Lung (tissue), 12 donors: ENCODE data around the gene SLC2A8. TPM values are rescaled to one million over a fixed set of nuclear protein-coding genes. Genes with fewer than 3 reads are reported as not detected.

Experiments
- ATAC-seq: fragments of 200-7000 bp; cut with Tn5 transposase; one replicate; pipeline ENCODE4 v1.9.1; 2020; ENCODE audit warnings: moderate number of reproducible peaks; ENCODE audit not compliant: insufficient read depth, low FRiP score
- DNase-seq, 3 donors: peaks; one replicate each; pipeline ENCODE4 v3.0.0-alpha.2; 2013 to 2017
- H3K27ac ChIP-seq, 2 donors: one replicate each; pipeline ENCODE4 v1.5.1; 2013; ENCODE audit warnings: mild to moderate bottlenecking in 2 of 2, moderate library complexity in 2 of 2, control low read depth in 1 of 2, inconsistent platforms in 1 of 2, low read depth in 1 of 2, low read length in 1 of 2
- H3K27me3 ChIP-seq, 3 donors: one replicate each; pipeline ENCODE4 v1.5.1; 2013; ENCODE audit warnings: low read length in 2 of 3; ENCODE audit not compliant: control insufficient read depth in 3 of 3, insufficient read depth in 3 of 3
- H3K36me3 ChIP-seq, 4 donors: one replicate each; pipeline ENCODE4 v1.5.1; 2013; ENCODE audit warnings: low read length in 4 of 4, mild to moderate bottlenecking in 1 of 4, moderate library complexity in 1 of 4; ENCODE audit not compliant: control insufficient read depth in 4 of 4, insufficient read depth in 4 of 4
- H3K4me1 ChIP-seq, 5 donors: one replicate each; pipeline ENCODE4 v1.5.1; 2013; ENCODE audit warnings: low read length in 5 of 5, mild to moderate bottlenecking in 2 of 5, moderate library complexity in 1 of 5; ENCODE audit not compliant: control insufficient read depth in 5 of 5, insufficient read depth in 5 of 5
- H3K4me3 ChIP-seq: one replicate; pipeline ENCODE4 v1.5.1; 2013; ENCODE audit warnings: mild to moderate bottlenecking, control low read depth, moderate library complexity
- H3K9ac ChIP-seq, 2 donors: one replicate each; pipeline ENCODE4 v1.5.1; 2013; ENCODE audit warnings: low read length in 2 of 2, control low read depth in 1 of 2; ENCODE audit not compliant: insufficient read depth in 1 of 2
- H3K9me3 ChIP-seq, 4 donors: one replicate each; pipeline ENCODE4 v1.5.1; 2013; ENCODE audit warnings: low read length in 3 of 4, mild to moderate bottlenecking in 1 of 4, moderate library complexity in 1 of 4; ENCODE audit not compliant: control insufficient read depth in 4 of 4, insufficient read depth in 3 of 4
- WGBS, 2 donors: extraction: QIAGEN DNeasy Blood & Tissue Kit; methylation state at CpG; one replicate each; pipeline ENCODE4 v1.1.7; 2013; 5-methylcytosine and 5-hydroxymethylcytosine counted together
- polyA plus RNA-seq, 2 donors: library from polyadenylated mRNA; stranded (reverse); fragments of 200-250 nt; gene quantifications; one replicate each; pipeline ENCODE4 v1.2.1, GENCODE V29; 2013
- total RNA-seq, 2 donors: library from RNA; depleted of rRNA in 1 of 2; stranded (reverse); fragments of >200 nt in 1 of 2; gene quantifications; one replicate each; pipeline ENCODE4 v1.2.1, GENCODE V29; 2014 to 2021
- TF ChIP-seq, protein P1 (sequence below): IDR thresholded peaks from 2 replicates; pipeline ENCODE4 v1.5.1; 2012; ENCODE audit warnings: mild to moderate bottlenecking; ENCODE audit errors: control extremely low read depth, extremely low read depth
- donor health status: control.
- donor health status: control.
- donor health status: Bipolar disorder and iron deficiency.
- donor health status: healthy.
- donor health status: DM: yes; HTN: yes; CAD: no.

The SLC2A8 gene
- total and polyA plus RNA-seq, 4 donors: 8.9 to 18.8 (median 16.3) TPM

DNA sequence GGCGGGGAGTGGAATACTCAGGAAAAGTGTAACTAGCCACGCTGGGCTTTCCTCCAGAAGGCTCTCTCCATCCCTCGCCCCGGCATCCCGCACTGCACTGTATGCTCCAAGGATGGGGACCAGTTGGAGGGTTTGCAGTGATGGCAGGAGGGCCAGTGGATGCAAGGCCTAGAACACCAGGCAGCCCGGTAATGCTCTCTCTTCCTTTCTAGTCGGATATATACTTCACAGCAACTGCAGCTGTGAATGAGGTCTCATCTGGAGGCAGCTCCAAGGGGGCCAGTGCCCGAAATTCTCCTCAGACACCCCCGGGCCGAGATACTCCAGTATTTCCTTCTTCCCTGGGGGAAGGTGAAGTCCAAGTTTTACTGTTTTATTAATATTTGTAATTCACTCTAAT lies 10.0 kb upstream of the SLC2A8 start:
- WGBS, 2 donors: 91 to 95% methylated on average over 10 of the region's 10 CpGs
- H3K27me3 ChIP-seq: no peaks in the 10 kb centered on the region
- H3K4me1 ChIP-seq: peaks cover 0 to 9% (median 3%) of the 10 kb centered on the region in 5 donors
- TF ChIP-seq, protein P1, sequence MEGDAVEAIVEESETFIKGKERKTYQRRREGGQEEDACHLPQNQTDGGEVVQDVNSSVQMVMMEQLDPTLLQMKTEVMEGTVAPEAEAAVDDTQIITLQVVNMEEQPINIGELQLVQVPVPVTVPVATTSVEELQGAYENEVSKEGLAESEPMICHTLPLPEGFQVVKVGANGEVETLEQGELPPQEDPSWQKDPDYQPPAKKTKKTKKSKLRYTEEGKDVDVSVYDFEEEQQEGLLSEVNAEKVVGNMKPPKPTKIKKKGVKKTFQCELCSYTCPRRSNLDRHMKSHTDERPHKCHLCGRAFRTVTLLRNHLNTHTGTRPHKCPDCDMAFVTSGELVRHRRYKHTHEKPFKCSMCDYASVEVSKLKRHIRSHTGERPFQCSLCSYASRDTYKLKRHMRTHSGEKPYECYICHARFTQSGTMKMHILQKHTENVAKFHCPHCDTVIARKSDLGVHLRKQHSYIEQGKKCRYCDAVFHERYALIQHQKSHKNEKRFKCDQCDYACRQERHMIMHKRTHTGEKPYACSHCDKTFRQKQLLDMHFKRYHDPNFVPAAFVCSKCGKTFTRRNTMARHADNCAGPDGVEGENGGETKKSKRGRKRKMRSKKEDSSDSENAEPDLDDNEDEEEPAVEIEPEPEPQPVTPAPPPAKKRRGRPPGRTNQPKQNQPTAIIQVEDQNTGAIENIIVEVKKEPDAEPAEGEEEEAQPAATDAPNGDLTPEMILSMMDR: no peak
- H3K9me3 ChIP-seq: no peaks in the 10 kb centered on the region
- no peak overlapping the region for H3K4me3 ChIP-seq
- no peak overlapping the region for H3K9ac ChIP-seq
- ATAC-seq (no peak), DNase-seq (no peak)
- no peak overlapping the region for H3K27ac ChIP-seq
- H3K36me3 ChIP-seq: peaks cover 0 to 7% (median 0%) of the 10 kb centered on the region in 4 donors

DNA sequence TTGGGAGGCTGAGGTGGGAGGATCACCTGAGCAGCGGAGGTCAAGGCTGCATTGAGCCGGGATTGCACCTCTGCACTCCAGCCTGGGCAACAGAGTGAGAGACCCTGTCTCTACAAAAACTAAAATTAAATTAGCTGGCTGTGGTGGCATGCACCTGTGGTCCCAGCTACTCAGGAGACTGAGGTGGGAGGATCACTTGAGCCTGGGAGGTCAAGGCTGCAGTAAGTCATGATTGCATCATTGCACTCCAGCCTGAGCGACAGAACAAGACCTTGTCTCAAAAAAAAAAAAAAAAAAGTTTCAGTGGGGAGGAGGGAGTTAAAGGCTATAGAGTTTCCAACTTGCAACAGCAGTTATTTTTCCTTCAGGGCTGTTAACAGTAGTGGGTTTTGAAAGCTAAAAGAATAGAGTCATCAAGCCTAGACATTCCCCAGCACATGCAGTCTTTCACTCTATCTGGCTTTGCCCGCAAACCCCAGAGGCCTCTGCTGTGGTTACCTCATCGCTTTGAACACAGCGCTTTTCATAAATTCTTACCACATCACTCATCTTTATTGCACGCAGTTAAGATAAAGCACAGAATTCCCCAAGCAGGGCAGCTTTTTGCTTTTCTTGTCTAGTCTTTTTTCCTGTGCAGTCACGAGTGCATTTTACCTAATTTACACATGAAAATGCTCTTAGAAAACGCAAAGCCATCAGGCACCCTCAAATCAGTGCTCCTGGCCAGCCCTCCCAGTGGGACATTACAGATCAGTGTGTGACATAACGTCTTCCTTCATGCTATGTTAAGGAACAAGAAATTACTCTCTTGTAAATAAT lies 8.7 kb upstream of the SLC2A8 start:
- 32 to 50% methylated on average over 10 of the region's 10 CpGs for WGBS, 2 donors
- peak; percentile 57 to 83 (median 83) for DNase-seq
- TF ChIP-seq, protein P1: no peak
- peak; percentile 80 for ATAC-seq
- H3K9ac ChIP-seq: peak overlapping the region in 1 of 2 donors; percentile 75
- H3K27ac ChIP-seq: no peak overlapping the region
- peaks cover 0 to 7% (median 0%) of the 10 kb centered on the region in 4 donors for H3K36me3 ChIP-seq
- no peaks in the 10 kb centered on the region for H3K27me3 ChIP-seq
- H3K4me3 ChIP-seq: no peak overlapping the region
- peaks cover 0 to 9% (median 3%) of the 10 kb centered on the region in 5 donors for H3K4me1 ChIP-seq
- no peaks in the 10 kb centered on the region for H3K9me3 ChIP-seq

DNA sequence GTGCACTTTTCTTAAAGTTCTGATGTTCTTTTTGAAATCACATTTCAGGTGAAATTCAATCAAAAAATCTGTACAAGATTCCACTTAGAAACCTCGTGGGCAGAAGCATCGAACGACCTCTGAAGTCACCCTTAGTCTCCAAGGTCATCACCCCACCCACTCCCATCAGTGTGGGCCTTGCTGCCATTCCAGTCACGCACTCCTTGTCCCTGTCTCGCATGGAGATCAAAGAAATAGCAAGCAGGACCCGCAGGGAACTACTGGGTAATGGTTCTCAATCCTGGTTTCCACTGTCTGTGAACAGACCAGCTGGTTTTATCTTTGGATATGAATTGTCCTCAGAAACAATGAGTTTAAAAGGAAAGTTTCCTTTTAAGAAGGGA lies 8.1 kb upstream of the SLC2A8 start:
- peaks cover 0 to 7% (median 0%) of the 10 kb centered on the region in 4 donors for H3K36me3 ChIP-seq
- peaks cover 0 to 9% (median 3%) of the 10 kb centered on the region in 5 donors for H3K4me1 ChIP-seq
- DNase-seq (no peak), ATAC-seq (no peak)
- H3K27me3 ChIP-seq: no peaks in the 10 kb centered on the region
- H3K9me3 ChIP-seq: no peaks in the 10 kb centered on the region
- 67 to 75% methylated on average over 6 of the region's 6 CpGs for WGBS, 2 donors
- H3K4me3 ChIP-seq: no peak overlapping the region
- H3K9ac ChIP-seq: peak overlapping the region in 1 of 2 donors; percentile 75
- TF ChIP-seq, protein P1: no peak
- no peak overlapping the region for H3K27ac ChIP-seq
